ENCODE measurements around the gene DNAJC13.

DNA sequence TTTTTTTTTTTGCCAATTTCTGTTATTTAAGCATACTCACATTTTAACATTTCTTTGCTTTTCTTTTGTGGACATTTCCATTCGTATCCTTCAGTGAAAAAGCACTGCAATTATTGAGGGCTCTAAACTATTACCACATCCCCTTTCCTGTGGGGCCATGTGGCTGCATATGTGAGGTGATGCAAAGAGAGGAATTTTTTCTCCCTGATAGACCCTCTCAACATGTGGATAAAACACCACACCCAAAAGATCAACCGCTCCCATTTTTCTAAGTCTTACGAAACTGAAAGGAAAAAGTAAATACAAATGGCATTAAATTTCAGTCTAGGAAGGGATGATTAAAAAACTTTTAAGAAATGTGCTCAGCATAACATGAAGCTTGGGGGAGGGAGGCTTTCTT is 68.8 kb downstream of the DNAJC13 start:
- no peak for TF ChIP-seq EZH2 (IDR thresholded peaks at IDR 0.05; ENCODE audit: insufficient read depth, poor library complexity, severe bottlenecking)
- TF ChIP-seq EZH2phosphoT487 (IDR thresholded peaks at IDR 0.05; ENCODE audit: insufficient read depth, low read depth), result no peak

All from GM23248 (cell line).